Spleen (tissue), 11 donors: Measurements from ENCODE around the gene CCNI. TPM values are rescaled to one million over a fixed set of nuclear protein-coding genes. Genes with fewer than 3 reads are reported as not detected.

Experiments
- DNase-seq: peaks from one replicate; pipeline ENCODE4 v3.0.0-alpha.2; 2020
- H3K27ac ChIP-seq, 8 donors: fragments of 200-600 bp; sonication (generic) in 7 of 8; 1 replicate in 4 of 8; 2 replicates in 4 of 8; pipeline versions ENCODE4 v1.5.0 to v1.8.0; 2016 to 2021; ENCODE audit warnings: inconsistent platforms in 4 of 8, mild to moderate bottlenecking in 4 of 8, moderate library complexity in 1 of 8
- H3K27me3 ChIP-seq, 7 donors: fragments of 200-600 bp; sonication (generic) in 6 of 7; replicated peaks in 1 of 7; 1 replicate in 4 of 7; 2 replicates in 3 of 7; pipeline versions ENCODE4 v1.5.0 to v1.8.0; 2016 to 2021; ENCODE audit warnings: inconsistent platforms in 3 of 7, mild to moderate bottlenecking in 1 of 7
- H3K36me3 ChIP-seq, 6 donors: fragments of 200-600 bp; sonication (generic) in 5 of 6; 1 replicate in 4 of 6; 2 replicates in 2 of 6; pipeline versions ENCODE4 v1.5.0 to v1.8.0; 2016 to 2021; ENCODE audit warnings: inconsistent platforms in 2 of 6
- H3K4me1 ChIP-seq, 6 donors: fragments of 200-600 bp; sonication (generic) in 5 of 6; 1 replicate in 3 of 6; 2 replicates in 3 of 6; pipeline versions ENCODE4 v1.5.0 to v1.8.0; 2016 to 2021; ENCODE audit warnings: inconsistent platforms in 3 of 6
- H3K4me3 ChIP-seq, 8 donors: fragments of 200-600 bp; sonication (generic) in 7 of 8; 1 replicate in 4 of 8; 2 replicates in 4 of 8; pipeline versions ENCODE4 v1.5.0 to v1.8.0; 2016 to 2021; ENCODE audit warnings: inconsistent platforms in 4 of 8, mild to moderate bottlenecking in 4 of 8, moderate library complexity in 2 of 8
- H3K9me3 ChIP-seq, 8 donors: fragments of 200-600 bp; sonication (generic) in 7 of 8; 1 replicate in 4 of 8; 2 replicates in 4 of 8; pipeline versions ENCODE4 v1.5.0 to v1.8.0; 2016 to 2021; ENCODE audit warnings: inconsistent platforms in 4 of 8
- POLR2A ChIP-seq, 3 donors: fragments of 450-650 bp; IDR thresholded peaks; one replicate each; pipeline ENCODE4 v1.5.1; 2017; ENCODE audit warnings: antibody characterized with exemption in 3 of 3, mild to moderate bottlenecking in 1 of 3
- POLR2AphosphoS5 ChIP-seq, 3 donors: sonication (generic); formaldehyde crosslinking; IDR thresholded peaks; one replicate each; pipeline ENCODE4 v1.5.1; 2017; ENCODE audit warnings: antibody characterized with exemption in 3 of 3
- whole genome bisulfite sequencing, 5 donors: extraction: QIAGEN DNeasy Blood & Tissue Kit in 3 of 5; methylation state at CpG; one replicate each; pipeline versions ENCODE4 v1.1.5 to v1.1.7; 2013 to 2018; 5-methylcytosine and 5-hydroxymethylcytosine counted together
- intact Hi-C: fragments of 100-400 bp; cut with DNase I; formaldehyde crosslinking; loops from one replicate; pipeline ENCODE4 v1.15.0; 2023; ENCODE audit warnings: low total_unique reads
- polyA plus RNA-seq, 3 donors: library from polyadenylated mRNA; stranded (reverse); fragments of 200-250 nt; gene quantifications; one replicate each; pipeline ENCODE4 v1.2.1, GENCODE V29; 2013
- total RNA-seq, 7 donors: library from RNA; depleted of rRNA in 3 of 7; stranded (reverse); fragments of >200 nt in 3 of 7; fragmentation: NEBNext Ultra II Directional in 4 of 7; extraction: Animal tissue kit (Norgen Biotek cat#: 25700) in 4 of 7; gene quantifications; one replicate each; pipeline versions ENCODE4 v1.1.0 to v1.2.1, GENCODE V29; 2016 to 2021
- TF ChIP-seq, protein P1 (sequence below), 11 experiments: fragments of 200-600 bp in 7 of 11; fragments of 450-650 bp in 4 of 11; sonication (generic) in 4 of 11; IDR thresholded peaks in 8 of 11; conservative IDR thresholded peaks in 3 of 11; 1 replicate in 7 of 11; 2 replicates in 4 of 11; pipeline versions ENCODE4 v1.4.0 to v1.8.0; 2016 to 2021; ENCODE audit warnings: antibody characterized with exemption in 11 of 11, inconsistent platforms in 4 of 11, mild to moderate bottlenecking in 1 of 11
- donor health status: healthy with polysubstance abuse.
- donor health status: DM: no; HTN: no; CAD: no; lungs with moderate emphysema.
- donor health status: DM: no; HTN: no; CAD: no.
- donor health status: Bipolar disorder and iron deficiency.
- donor health status: healthy.
- donor health status: DM: no; HTN: no; CAD: no.
- donor health status: DM: yes; HTN: yes; CAD: no.

The CCNI gene
- total and polyA plus RNA-seq, 10 donors = 88.8 to 312 (median 255) TPM

DNA sequence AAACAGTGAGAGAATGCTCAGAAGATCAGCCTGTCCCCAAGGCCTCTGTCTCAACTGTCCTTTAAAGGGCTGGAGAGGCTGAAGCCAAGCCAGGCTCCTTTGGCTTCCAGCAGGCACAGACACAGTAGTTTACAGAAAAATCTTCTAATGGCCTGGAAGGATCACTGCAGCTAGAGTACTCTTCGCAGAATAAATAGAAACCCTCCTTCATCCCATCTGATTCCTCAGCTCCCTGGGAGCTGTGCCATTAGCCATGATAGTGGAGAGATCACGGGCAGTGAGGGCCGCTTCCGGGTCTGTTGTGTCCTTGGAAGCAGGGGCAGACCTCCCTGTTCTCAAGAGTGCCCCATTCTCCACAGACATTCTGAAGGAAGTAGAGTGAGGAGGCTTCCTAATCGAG lies 63.1 kb downstream of the CCNI start:
- 54 to 79% (median 72%) methylated on average over 5 of the region's 5 CpGs for WGBS, 5 donors

GRCh38 chr4:77010841-77011354 lies 64.9 kb downstream of the CCNI start:
- intact Hi-C loops = no loop called here
- Histone ChIP-seq H3K9me3 (no peaks in the 10 kb centered on the region), H3K4me1 (peaks cover 0 to 31% (median 15%) of the 10 kb centered on the region in 6 donors), H3K27ac (no peak overlapping the region), H3K4me3 (no peak overlapping the region), H3K27me3 (no peaks in the 10 kb centered on the region), H3K36me3 (peaks cover 0 to 29% (median 6%) of the 10 kb centered on the region in 6 donors)
- WGBS, 5 donors = 92 to 98% (median 96%) methylated on average over 3 of the region's 3 CpGs
- no peak for TF ChIP-seq POLR2A (IDR thresholded peaks at IDR 0.05)
- TF ChIP-seq POLR2AphosphoS5 (IDR thresholded peaks at IDR 0.05) = no peak
- TF ChIP-seq, protein P1, sequence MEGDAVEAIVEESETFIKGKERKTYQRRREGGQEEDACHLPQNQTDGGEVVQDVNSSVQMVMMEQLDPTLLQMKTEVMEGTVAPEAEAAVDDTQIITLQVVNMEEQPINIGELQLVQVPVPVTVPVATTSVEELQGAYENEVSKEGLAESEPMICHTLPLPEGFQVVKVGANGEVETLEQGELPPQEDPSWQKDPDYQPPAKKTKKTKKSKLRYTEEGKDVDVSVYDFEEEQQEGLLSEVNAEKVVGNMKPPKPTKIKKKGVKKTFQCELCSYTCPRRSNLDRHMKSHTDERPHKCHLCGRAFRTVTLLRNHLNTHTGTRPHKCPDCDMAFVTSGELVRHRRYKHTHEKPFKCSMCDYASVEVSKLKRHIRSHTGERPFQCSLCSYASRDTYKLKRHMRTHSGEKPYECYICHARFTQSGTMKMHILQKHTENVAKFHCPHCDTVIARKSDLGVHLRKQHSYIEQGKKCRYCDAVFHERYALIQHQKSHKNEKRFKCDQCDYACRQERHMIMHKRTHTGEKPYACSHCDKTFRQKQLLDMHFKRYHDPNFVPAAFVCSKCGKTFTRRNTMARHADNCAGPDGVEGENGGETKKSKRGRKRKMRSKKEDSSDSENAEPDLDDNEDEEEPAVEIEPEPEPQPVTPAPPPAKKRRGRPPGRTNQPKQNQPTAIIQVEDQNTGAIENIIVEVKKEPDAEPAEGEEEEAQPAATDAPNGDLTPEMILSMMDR (IDR thresholded peaks at IDR 0.05 in 8 of 11, conservative IDR thresholded peaks at IDR 0.05 in 3 of 11) = no peak
- DNase-seq = no peak

More for the DNA sequence above, 63.1 kb downstream of the CCNI start:
- TF ChIP-seq POLR2A (IDR thresholded peaks at IDR 0.05) (no peak), POLR2AphosphoS5 (IDR thresholded peaks at IDR 0.05) (no peak)
- TF ChIP-seq, protein P1 (IDR thresholded peaks at IDR 0.05 in 8 of 11, conservative IDR thresholded peaks at IDR 0.05 in 3 of 11) = no peak
- Histone ChIP-seq H3K27ac (no peak overlapping the region), H3K27me3 (no peaks in the 10 kb centered on the region), H3K9me3 (no peaks in the 10 kb centered on the region), H3K4me1 (peaks cover 0 to 16% (median 5%) of the 10 kb centered on the region in 6 donors), H3K4me3 (no peak overlapping the region), H3K36me3 (peaks cover 0 to 35% (median 7%) of the 10 kb centered on the region in 6 donors)
- DNase-seq = no peak
- intact Hi-C loops = no loop called here

GRCh38 chr4:77009511-77010115 lies 66.2 kb downstream of the CCNI start:
- Histone ChIP-seq H3K4me3 (no peak overlapping the region), H3K27ac (no peak overlapping the region), H3K27me3 (no peaks in the 10 kb centered on the region), H3K9me3 (no peaks in the 10 kb centered on the region), H3K36me3 (peaks cover 0 to 24% (median 0%) of the 10 kb centered on the region in 6 donors), H3K4me1 (peaks cover 0 to 31% (median 15%) of the 10 kb centered on the region in 6 donors)
- no peak for DNase-seq
- intact Hi-C loops = no loop called here
- TF ChIP-seq POLR2A (IDR thresholded peaks at IDR 0.05) (no peak), POLR2AphosphoS5 (IDR thresholded peaks at IDR 0.05) (no peak)
- TF ChIP-seq, protein P1 (IDR thresholded peaks at IDR 0.05 in 8 of 11, conservative IDR thresholded peaks at IDR 0.05 in 3 of 11) = no peak

GRCh38 chr4:77007358-77008230 lies 68.2 kb downstream of the CCNI start:
- intact Hi-C loops = no loop called here
- Histone ChIP-seq H3K27ac (peak overlapping the region in 5 of 8 donors; percentile 29 to 41 (median 39)), H3K4me1 (peaks cover 0 to 31% (median 15%) of the 10 kb centered on the region in 6 donors), H3K4me3 (no peak overlapping the region), H3K27me3 (no peaks in the 10 kb centered on the region), H3K36me3 (peaks cover 0 to 21% (median 0%) of the 10 kb centered on the region in 6 donors), H3K9me3 (no peaks in the 10 kb centered on the region)
- WGBS, 5 donors = 7 to 19% (median 15%) methylated on average over 1 of the region's 1 CpG
- no peak for TF ChIP-seq POLR2A (IDR thresholded peaks at IDR 0.05)
- TF ChIP-seq POLR2AphosphoS5 (IDR thresholded peaks at IDR 0.05) = no peak
- DNase-seq = no peak
